H1 (cell line): Measurements from ENCODE around the gene COL26A1. TPM values are rescaled to one million over a fixed set of nuclear protein-coding genes. Genes with fewer than 3 reads are reported as not detected.

ENCODE experiments used
- CTCF ChIA-PET: fragments of 300-600 bp; sonication (Branson Sonifier 250); formaldehyde crosslinking; loops from one replicate; lab custom pipeline; 2021; ENCODE audit not compliant: partially characterized antibody; lab: Charles Lee
- POLR2A ChIA-PET: fragments of 300-600 bp; sonication (Branson Sonifier 250); formaldehyde crosslinking; loops from one replicate; lab custom pipeline; 2021; ENCODE audit warnings: inconsistent platforms; ENCODE audit not compliant: partially characterized antibody; lab: Charles Lee
- DNase-seq, 2 experiments: peaks; one replicate each; pipeline versions ENCODE4 v3.0.0 to v3.0.0-alpha.2; 2010 to 2022; ENCODE audit warnings: low spot score in 2 of 2, low read depth in 1 of 2, mixed read lengths in 1 of 2
- FAIRE-seq: peaks from 2 replicates; lab custom pipeline; 2011; peaks lifted over from hg19 to GRCh38; lab: Jason Lieb, UNC
- H2AFZ ChIP-seq: 2 replicates; pipeline ENCODE4 v1.8.1; 2012; ENCODE audit warnings: low read length, inconsistent platforms
- H2AK5ac ChIP-seq: 2 replicates; pipeline ENCODE4 v1.6.1; 2013; ENCODE audit warnings: low read depth, low read length
- H2BK120ac ChIP-seq: replicated peaks from 2 replicates; pipeline ENCODE3; 2013; ENCODE audit warnings: low read depth, low read length, inconsistent platforms
- H2BK12ac ChIP-seq: 2 replicates; pipeline ENCODE4 v1.6.1; 2013; ENCODE audit warnings: low read depth, low read length
- H2BK15ac ChIP-seq: 2 replicates; pipeline ENCODE4 v1.6.1; 2013; ENCODE audit warnings: low read length
- H2BK20ac ChIP-seq: 2 replicates; pipeline ENCODE4 v1.6.1; 2013; ENCODE audit warnings: low read length
- H2BK5ac ChIP-seq: 2 replicates; pipeline ENCODE4 v1.6.1; 2013; ENCODE audit warnings: low read depth, low read length
- H3K14ac ChIP-seq: 2 replicates; pipeline ENCODE4 v1.6.1; 2013; ENCODE audit warnings: inconsistent platforms; ENCODE audit not compliant: insufficient read length
- H3K18ac ChIP-seq: 2 replicates; pipeline ENCODE4 v1.6.1; 2013; ENCODE audit warnings: low read length; ENCODE audit errors: extremely low read depth
- H3K23ac ChIP-seq: 2 replicates; pipeline ENCODE4 v1.6.1; 2013; ENCODE audit warnings: inconsistent platforms; ENCODE audit not compliant: insufficient read length
- H3K23me2 ChIP-seq: 2 replicates; pipeline ENCODE4 v1.6.1; 2013; ENCODE audit warnings: low read depth, low read length
- H3K27ac ChIP-seq: 2 replicates; pipeline ENCODE4 v1.6.1; 2011; ENCODE audit warnings: low read depth, low read length, inconsistent platforms
- H3K27me3 ChIP-seq, 4 experiments: replicated peaks in 1 of 4; 1 replicate in 1 of 4; 2 replicates in 3 of 4; pipeline versions ENCODE4 v1.6.1 to v1.8.1; 2011 to 2013; ENCODE audit warnings: low read length in 3 of 4, mild to moderate bottlenecking in 3 of 4, inconsistent platforms in 2 of 4, mixed read lengths in 2 of 4, moderate library complexity in 1 of 4; ENCODE audit not compliant: control insufficient read depth in 3 of 4, insufficient read depth in 3 of 4; ENCODE audit errors: extremely low read depth in 1 of 4
- H3K36me3 ChIP-seq, 4 experiments: 2 replicates each; pipeline versions ENCODE4 v1.6.1 to v1.8.1; 2011 to 2013; ENCODE audit warnings: mild to moderate bottlenecking in 4 of 4, low read length in 3 of 4, moderate library complexity in 2 of 4, control low read depth in 1 of 4, inconsistent platforms in 1 of 4; ENCODE audit not compliant: insufficient read depth in 4 of 4, control insufficient read depth in 2 of 4
- H3K4ac ChIP-seq: replicated peaks from 2 replicates; pipeline ENCODE3; 2013; ENCODE audit warnings: low read length, low read depth, mixed read lengths, inconsistent platforms; ENCODE audit not compliant: insufficient read length
- H3K4me1 ChIP-seq, 4 experiments: replicated peaks in 1 of 4; 1 replicate in 1 of 4; 2 replicates in 3 of 4; pipeline versions ENCODE4 v1.6.1 to v1.8.1; 2011 to 2013; ENCODE audit warnings: low read length in 3 of 4, inconsistent platforms in 2 of 4, mixed read lengths in 1 of 4; ENCODE audit not compliant: insufficient read depth in 4 of 4, control insufficient read depth in 3 of 4
- H3K4me2 ChIP-seq, 2 experiments: 2 replicates each; pipeline versions ENCODE4 v1.6.1 to v1.8.1; 2011 to 2013; ENCODE audit warnings: low read depth in 2 of 2, low read length in 2 of 2, control low read depth in 1 of 2, inconsistent platforms in 1 of 2, mild to moderate bottlenecking in 1 of 2; ENCODE audit not compliant: insufficient read depth in 1 of 2
- H3K4me3 ChIP-seq, 4 experiments: fragments of 200-600, 300-600 bp in 1 of 4; sonication (generic), shearing (Covaris generic), sonication (Bioruptor Twin) in 1 of 4; 2 replicates each; pipeline versions ENCODE4 v1.5.1 to v1.8.1; 2011 to 2016; ENCODE audit warnings: low read length in 4 of 4, low read depth in 3 of 4, control low read depth in 2 of 4, inconsistent platforms in 2 of 4, mild to moderate bottlenecking in 2 of 4, mixed read lengths in 1 of 4, moderate library complexity in 1 of 4; ENCODE audit not compliant: insufficient read depth in 2 of 4; ENCODE audit errors: extremely low read depth in 1 of 4
- H3K56ac ChIP-seq: replicated peaks from 2 replicates; pipeline ENCODE3; 2013; ENCODE audit warnings: low read depth, mild to moderate bottlenecking, mixed read lengths, low read length, inconsistent platforms; ENCODE audit not compliant: insufficient read length
- H3K79me1 ChIP-seq: 2 replicates; pipeline ENCODE4 v1.6.1; 2013; ENCODE audit warnings: low read depth, low read length, control low read depth
- H3K79me2 ChIP-seq, 2 experiments: 2 replicates each; pipeline versions ENCODE4 v1.6.1 to v1.8.1; 2012 to 2013; ENCODE audit warnings: low read length in 2 of 2, mild to moderate bottlenecking in 2 of 2, inconsistent platforms in 1 of 2; ENCODE audit not compliant: insufficient read depth in 2 of 2, control insufficient read depth in 1 of 2
- H3K9ac ChIP-seq, 4 experiments: replicated peaks in 1 of 4; 1 replicate in 1 of 4; 2 replicates in 3 of 4; pipeline versions ENCODE4 v1.6.1 to v1.8.1; 2011 to 2013; ENCODE audit warnings: low read depth in 3 of 4, low read length in 3 of 4, control low read depth in 2 of 4, mild to moderate bottlenecking in 2 of 4, moderate library complexity in 2 of 4, inconsistent platforms in 1 of 4; ENCODE audit errors: extremely low read depth in 1 of 4
- H3K9me3 ChIP-seq, 2 experiments: 2 replicates each; pipeline versions ENCODE4 v1.6.1 to v1.8.1; 2012 to 2013; ENCODE audit warnings: mild to moderate bottlenecking in 2 of 2, moderate library complexity in 2 of 2, control low read depth in 1 of 2, inconsistent platforms in 1 of 2, low read depth in 1 of 2, low read length in 1 of 2, mixed read lengths in 1 of 2; ENCODE audit not compliant: insufficient read depth in 2 of 2
- H4K20me1 ChIP-seq, 2 experiments: replicated peaks in 1 of 2; 2 replicates each; pipeline versions ENCODE3 to v1.8.1; 2011 to 2013; ENCODE audit warnings: inconsistent platforms in 2 of 2, low read length in 2 of 2, mild to moderate bottlenecking in 1 of 2; ENCODE audit not compliant: insufficient read depth in 2 of 2, control insufficient read depth in 1 of 2
- H4K5ac ChIP-seq: 2 replicates; pipeline ENCODE4 v1.6.1; 2013; ENCODE audit warnings: low read length, low read depth, mixed read lengths, inconsistent platforms; ENCODE audit not compliant: insufficient read length
- H4K8ac ChIP-seq: 2 replicates; pipeline ENCODE4 v1.8.0; 2013; ENCODE audit warnings: mild to moderate bottlenecking, moderate library complexity, low read length, inconsistent platforms; ENCODE audit not compliant: insufficient read depth; ENCODE audit errors: extremely low read depth
- H4K91ac ChIP-seq: replicated peaks from 2 replicates; pipeline ENCODE3; 2013; ENCODE audit warnings: low read length, mixed read lengths, inconsistent platforms; ENCODE audit not compliant: insufficient read length
- ASH2L ChIP-seq: fragments of 200-600, 300-600 bp; sonication (generic); IDR thresholded peaks from one replicate; pipeline ENCODE4 v1.7.1; 2017; ENCODE audit warnings: low read length
- CEBPB ChIP-seq: IDR thresholded peaks from 2 replicates; pipeline ENCODE4 v1.6.1; 2012; ENCODE audit warnings: low read depth, low read length
- CHD1 ChIP-seq: IDR thresholded peaks from 2 replicates; pipeline ENCODE4 v1.6.1; 2012; ENCODE audit warnings: low read depth, low read length, improper control_type of control experiment
- CREB1 ChIP-seq: IDR thresholded peaks from 2 replicates; pipeline ENCODE4 v1.6.1; 2012; ENCODE audit warnings: inconsistent platforms
- FOSL1 ChIP-seq: IDR thresholded peaks from 2 replicates; pipeline ENCODE4 v1.6.1; 2011; ENCODE audit warnings: mild to moderate bottlenecking, low read depth, low read length, moderate library complexity; ENCODE audit not compliant: insufficient read depth
- HDAC2 ChIP-seq, 2 experiments: fragments of 300-600 bp in 1 of 2; sonication (generic) in 1 of 2; IDR thresholded peaks; 2 replicates each; pipeline ENCODE4 v1.6.1; 2011 to 2012; ENCODE audit warnings: low read depth in 2 of 2, low read length in 2 of 2, mild to moderate bottlenecking in 2 of 2, moderate library complexity in 2 of 2, borderline replicate concordance in 1 of 2, inconsistent platforms in 1 of 2
- HDAC6 ChIP-seq: IDR thresholded peaks from one replicate; pipeline ENCODE4 v1.7.1; 2012; ENCODE audit warnings: low read depth, mild to moderate bottlenecking, inconsistent platforms, low read length, moderate library complexity
- JUND ChIP-seq: IDR thresholded peaks from 2 replicates; pipeline ENCODE4 v1.6.1; 2011; ENCODE audit warnings: mild to moderate bottlenecking, improper control_type of control experiment, low read length
- RAD21 ChIP-seq, 2 experiments: IDR thresholded peaks in 1 of 2; conservative IDR thresholded peaks in 1 of 2; 2 replicates each; pipeline ENCODE4 v1.6.1; 2011; ENCODE audit warnings: low read depth in 2 of 2, low read length in 2 of 2, improper control_type of control experiment in 1 of 2, inconsistent platforms in 1 of 2, mild to moderate bottlenecking in 1 of 2, moderate library complexity in 1 of 2
- SP1 ChIP-seq: IDR thresholded peaks from 2 replicates; pipeline ENCODE4 v1.6.1; 2011; ENCODE audit warnings: low read depth, low read length
- SP2 ChIP-seq: IDR thresholded peaks from 2 replicates; pipeline ENCODE4 v1.6.1; 2012; ENCODE audit warnings: mild to moderate bottlenecking, low read length, inconsistent platforms
- TCF12 ChIP-seq: IDR thresholded peaks from 2 replicates; pipeline ENCODE4 v1.6.1; 2011; ENCODE audit warnings: low read depth, mild to moderate bottlenecking, low read length
- TEAD4 ChIP-seq: IDR thresholded peaks from 2 replicates; pipeline ENCODE4 v1.6.1; 2012; ENCODE audit warnings: low read depth, low read length, inconsistent platforms, mixed read lengths
- WGBS, 2 experiments: shearing (Covaris generic) in 1 of 2; methylation state at CpG; one replicate each; pipeline versions ENCODE4 v1.1.6 to v1.1.7; 2013 to 2015; ENCODE audit warnings: low lambda C conversion rate in 2 of 2, mixed read lengths in 2 of 2, inconsistent platforms in 1 of 2, low coverage in 1 of 2, missing lambda C conversion rate in 1 of 2; ENCODE audit not compliant: insufficient replicate concordance in 2 of 2, insufficient coverage in 1 of 2, insufficient read length in 1 of 2; ENCODE audit errors: extremely low coverage in 1 of 2, missing lambda C conversion rate in 1 of 2; 5-methylcytosine and 5-hydroxymethylcytosine counted together
- polyA plus RNA-seq, 7 experiments: library from polyadenylated mRNA; depleted of rRNA in 3 of 7; stranded (reverse) in 5 of 7; unstranded in 2 of 7; fragments of >200 nt in 5 of 7; fragments of 200-250 nt in 2 of 7; gene quantifications; 1 replicate in 5 of 7; 2 replicates in 1 of 7; 4 replicates in 1 of 7; pipeline versions ENCODE4 v1.2.1 to v1.2.3, GENCODE V29; 2011 to 2013; ENCODE audit warnings: missing spikeins in 2 of 7, mixed read lengths in 2 of 7
- total RNA-seq: library from RNA; stranded (reverse); fragmentation: NEBNext Ultra II Directional; extraction: Animal tissue kit (Norgen Biotek cat#: 25700); gene quantifications from 2 replicates; pipeline ENCODE4 v1.2.1, GENCODE V29; 2021
- TF ChIP-seq, protein P1 (sequence below): IDR thresholded peaks from 2 replicates; pipeline ENCODE4 v1.6.1; 2011; ENCODE audit warnings: low read depth, mild to moderate bottlenecking, low read length; ENCODE audit not compliant: insufficient read depth

COL26A1 gene
- total and polyA plus RNA-seq, 2 of the 8 experiments (the other 6 are each of a cell fraction or from before 2014, with no cell fraction given) = 51.1 to 68.8 TPM

DNA sequence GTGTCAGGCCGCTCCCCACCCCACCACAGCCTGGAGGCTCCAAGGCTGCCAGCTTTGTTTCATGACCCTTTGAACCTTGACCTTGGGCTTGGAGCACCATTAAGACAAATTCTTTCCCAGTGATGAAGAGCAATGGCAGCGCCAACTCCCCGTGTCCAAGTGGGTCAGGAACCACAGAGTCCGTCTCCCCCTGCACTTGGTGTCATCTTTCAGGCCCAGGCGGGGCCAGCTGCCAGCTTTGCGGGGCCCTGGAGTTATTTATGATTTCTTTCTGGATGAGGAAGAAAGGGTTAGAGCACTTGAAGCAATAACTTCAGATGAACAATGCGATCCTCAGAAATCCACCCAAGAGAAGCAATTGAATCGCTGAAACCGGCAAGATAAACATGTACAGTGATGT lies 155.7 kb downstream of the COL26A1 start:
- Histone ChIP-seq H2BK5ac (no peak overlapping the region), H2BK120ac (no peak overlapping the region), H2BK20ac (no peak overlapping the region), H3K79me1 (no peaks in the 10 kb centered on the region), H2BK15ac (no peak overlapping the region), H4K91ac (no peak overlapping the region), H3K18ac (no peak overlapping the region; the same call in 1 of the 2 replicates), H2BK12ac (no peak overlapping the region), H4K8ac (no peak overlapping the region), H4K5ac (no peak overlapping the region), H3K23ac (no peak overlapping the region), H3K9me3 (no peaks in the 10 kb centered on the region), H3K23me2 (no peaks in the 10 kb centered on the region), H3K4ac (no peak overlapping the region), H3K36me3 (no peaks in the 10 kb centered on the region), H3K4me3 (no peak overlapping the region), H3K9ac (no peak overlapping the region), H2AK5ac (no peak overlapping the region), H3K27me3 (no peaks in the 10 kb centered on the region), H4K20me1 (peaks cover 1 to 6% of the 10 kb centered on the region in 2 experiments), H2AFZ (no peak overlapping the region), H3K4me1 (peaks cover 0 to 7% (median 2%) of the 10 kb centered on the region in 4 experiments; a peak in 3 of 7 replicates), H3K79me2 (no peaks in the 10 kb centered on the region), H3K14ac (no peak overlapping the region), H3K4me2 (no peak overlapping the region), H3K27ac (no peak overlapping the region), H3K56ac (no peak overlapping the region)
- ChIA-PET POLR2A (interaction anchor here (1.3 kb wide), 1 partner anchor 242 kb away, joined by 3 read pairs; no protein-coding TSS in a partner anchor), CTCF (interaction anchor here (1.5 to 7.6 kb wide), 3 partner anchors 11 to 107 kb away, joined by 3 to 70 read pairs (median 4); no protein-coding TSS in a partner anchor)
- no peak for DNase-seq
- WGBS, 2 experiments = 90% methylated on average over 9 of the region's 9 CpGs; no CpG with 5 or more reads in 1 of the 2 experiments
- FAIRE-seq = no peak
- TF ChIP-seq CREB1 = no peak
- no peak for TF ChIP-seq SP2
- TF ChIP-seq, protein P1, sequence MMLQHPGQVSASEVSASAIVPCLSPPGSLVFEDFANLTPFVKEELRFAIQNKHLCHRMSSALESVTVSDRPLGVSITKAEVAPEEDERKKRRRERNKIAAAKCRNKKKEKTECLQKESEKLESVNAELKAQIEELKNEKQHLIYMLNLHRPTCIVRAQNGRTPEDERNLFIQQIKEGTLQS = no peak
- TF ChIP-seq JUND = no peak
- no peak for TF ChIP-seq HDAC2 (IDR thresholded peaks at IDR 0.05; ENCODE audit: borderline replicate concordance in 1 of 2, low read depth in 2 of 2, low read length in 2 of 2)
- TF ChIP-seq TCF12 = no peak
- no peak for TF ChIP-seq TEAD4
- TF ChIP-seq RAD21 (IDR thresholded peaks at IDR 0.05 in 1 of 2, conservative IDR thresholded peaks at IDR 0.05 in 1 of 2; ENCODE audit: low read depth in 2 of 2, low read length in 2 of 2) = no peak
- TF ChIP-seq FOSL1 = no peak
- no peak for TF ChIP-seq HDAC6
- no peak for TF ChIP-seq ASH2L
- no peak for TF ChIP-seq CHD1
- no peak for TF ChIP-seq SP1
- no peak for TF ChIP-seq CEBPB
